GM12865 (cell line): ENCODE results near the gene HLA-DQB2.

Experiments
- DNase-seq: peaks from one replicate; pipeline ENCODE4 v3.0.0; 2010; ENCODE audit warnings: low read depth
- H3K4me3 ChIP-seq: 2 replicates; pipeline ENCODE4 v1.5.1; 2011; ENCODE audit warnings: mild to moderate bottlenecking, low read depth, low read length, control low read depth
- CTCF ChIP-seq: IDR thresholded peaks from 2 replicates; pipeline ENCODE4 v1.5.1; 2011; ENCODE audit warnings: low read length, control low read depth, low read depth, inconsistent platforms; ENCODE audit not compliant: insufficient read depth; ENCODE audit errors: missing control alignments

HLA-DQB2 gene

GRCh38 chr6:32775071-32775470, 11.7 kb upstream of the HLA-DQB2 start:
- DNase-seq, result no peak
- H3K4me3 ChIP-seq, result no peak overlapping the region
- TF ChIP-seq CTCF, result no peak

GRCh38 chr6:32774426-32774825, 11.1 kb upstream of the HLA-DQB2 start:
- TF ChIP-seq CTCF, result no peak
- DNase-seq, result no peak

GRCh38 chr6:32772656-32773055, 9.3 kb upstream of the HLA-DQB2 start:
- no peak overlapping the region for H3K4me3 ChIP-seq
- no peak for TF ChIP-seq CTCF
- DNase-seq, result no peak

More at GRCh38 chr6:32774426-32774825, 11.1 kb upstream of the HLA-DQB2 start:
- H3K4me3 ChIP-seq, result no peak overlapping the region

GRCh38 chr6:32764048-32764447, 716 bp upstream of the HLA-DQB2 start:
- no peak for DNase-seq
- TF ChIP-seq CTCF, result no peak
- H3K4me3 ChIP-seq, result no peak overlapping the region

GRCh38 chr6:32761548-32761947, 1.8 kb downstream of the HLA-DQB2 start:
- no peak overlapping the region for H3K4me3 ChIP-seq
- no peak for DNase-seq
- no peak for TF ChIP-seq CTCF

- DNase-seq, result no peak
- H3K4me3 ChIP-seq, result no peak overlapping the region
- TF ChIP-seq CTCF, result no peak
Observed at GRCh38 chr6:32761072-32761471, 2.3 kb downstream of the HLA-DQB2 start.

- no peak for TF ChIP-seq CTCF
- no peak for DNase-seq
- no peak overlapping the region for H3K4me3 ChIP-seq
Observed at GRCh38 chr6:32759669-32760068, 3.7 kb downstream of the HLA-DQB2 start.
